ENCODE data around the gene RNU6-1.

RNU6-1 gene

GRCh38 chr15:67878712-67879206 is 38.9 kb upstream of the RNU6-1 start:
- no peak overlapping the region for H3K9ac ChIP-seq (ENCODE audit: low read length)
- no peak overlapping the region for H3K27ac ChIP-seq (ENCODE audit: low read depth, low read length)
- no peaks in the 10 kb centered on the region for H3K36me3 ChIP-seq (ENCODE audit: insufficient read depth, low read length)
- no peaks in the 10 kb centered on the region for H3K9me3 ChIP-seq (ENCODE audit: low read length)
- H3K4me1 ChIP-seq (ENCODE audit: insufficient read depth, low read length): peaks cover 8% of the 10 kb centered on the region
- no peaks in the 10 kb centered on the region for H3K27me3 ChIP-seq (ENCODE audit: control insufficient read depth in 1 of 2, insufficient read depth in 2 of 2, low read length in 2 of 2)
- H3K4me3 ChIP-seq (ENCODE audit: low read depth in 1 of 2, low read length in 2 of 2): no peak overlapping the region

GRCh38 chr15:67873777-67874176 is 33.9 kb upstream of the RNU6-1 start:
- Histone ChIP-seq H3K27ac (ENCODE audit: low read depth, low read length) (no peak overlapping the region), H3K27me3 (ENCODE audit: control insufficient read depth in 1 of 2, insufficient read depth in 2 of 2, low read length in 2 of 2) (no peaks in the 10 kb centered on the region), H3K4me3 (ENCODE audit: low read depth in 1 of 2, low read length in 2 of 2) (no peak overlapping the region), H3K9me3 (ENCODE audit: low read length) (no peaks in the 10 kb centered on the region), H3K9ac (ENCODE audit: low read length) (no peak overlapping the region), H3K4me1 (ENCODE audit: insufficient read depth, low read length) (no peaks in the 10 kb centered on the region), H3K36me3 (ENCODE audit: insufficient read depth, low read length) (no peaks in the 10 kb centered on the region)

DNA sequence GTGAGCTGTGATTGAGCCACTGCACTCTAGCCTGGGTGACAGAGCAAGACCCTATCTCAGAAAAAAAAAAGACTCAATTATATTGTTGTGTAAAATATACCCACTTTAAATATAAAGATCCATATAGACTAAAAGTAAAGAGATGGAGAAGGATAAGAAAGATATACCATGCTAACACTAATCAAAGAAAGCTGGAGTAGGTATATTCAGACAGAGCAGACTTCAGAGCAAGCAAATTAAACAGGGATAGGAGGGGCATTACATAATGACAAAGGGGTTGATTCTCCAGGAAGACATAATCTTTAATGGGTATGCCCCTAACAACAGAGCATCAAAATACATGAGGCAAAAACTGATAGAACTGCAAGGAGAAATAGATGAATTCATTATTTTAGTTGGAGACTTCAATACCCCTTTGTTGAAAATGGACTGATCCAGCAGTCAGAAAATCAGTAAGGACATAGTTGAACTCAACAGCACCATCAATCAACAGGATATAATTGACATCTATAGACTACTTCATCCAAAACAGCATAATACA is 31.1 kb upstream of the RNU6-1 start:
- no peaks in the 10 kb centered on the region for H3K9me3 ChIP-seq (ENCODE audit: low read length)
- no peak overlapping the region for H3K9ac ChIP-seq (ENCODE audit: low read length)
- H3K4me1 ChIP-seq (ENCODE audit: insufficient read depth, low read length): no peaks in the 10 kb centered on the region
- no peaks in the 10 kb centered on the region for H3K27me3 ChIP-seq (ENCODE audit: control insufficient read depth in 1 of 2, insufficient read depth in 2 of 2, low read length in 2 of 2)
- no peak overlapping the region for H3K4me3 ChIP-seq (ENCODE audit: low read depth in 1 of 2, low read length in 2 of 2)
- no peaks in the 10 kb centered on the region for H3K36me3 ChIP-seq (ENCODE audit: insufficient read depth, low read length)
- no peak overlapping the region for H3K27ac ChIP-seq (ENCODE audit: low read depth, low read length)

DNA sequence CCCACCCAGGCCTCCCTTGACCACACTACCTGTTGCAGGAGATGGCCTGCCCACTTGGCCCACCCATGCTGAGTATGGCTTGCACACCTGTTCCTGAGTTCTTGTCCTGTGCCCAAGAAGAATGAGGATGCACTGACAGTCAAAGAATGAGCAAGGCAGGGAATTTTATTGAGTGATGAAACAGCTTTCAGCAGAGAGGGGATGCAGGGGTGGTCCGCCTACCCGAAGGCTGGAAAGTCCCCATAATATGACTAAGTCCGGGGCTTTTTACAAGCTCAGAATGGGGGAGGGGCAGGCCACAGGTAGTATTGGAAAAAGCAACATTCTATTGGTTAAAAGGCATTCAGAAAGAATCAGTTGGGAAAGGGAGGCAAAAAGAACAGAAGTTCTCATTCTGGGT is 29.9 kb upstream of the RNU6-1 start:
- H3K4me3 ChIP-seq (ENCODE audit: low read depth in 1 of 2, low read length in 2 of 2): no peak overlapping the region
- H3K36me3 ChIP-seq (ENCODE audit: insufficient read depth, low read length): no peaks in the 10 kb centered on the region
- H3K9ac ChIP-seq (ENCODE audit: low read length): no peak overlapping the region
- H3K9me3 ChIP-seq (ENCODE audit: low read length): no peaks in the 10 kb centered on the region
- no peaks in the 10 kb centered on the region for H3K27me3 ChIP-seq (ENCODE audit: control insufficient read depth in 1 of 2, insufficient read depth in 2 of 2, low read length in 2 of 2)
- no peaks in the 10 kb centered on the region for H3K4me1 ChIP-seq (ENCODE audit: insufficient read depth, low read length)
- no peak overlapping the region for H3K27ac ChIP-seq (ENCODE audit: low read depth, low read length)

DNA sequence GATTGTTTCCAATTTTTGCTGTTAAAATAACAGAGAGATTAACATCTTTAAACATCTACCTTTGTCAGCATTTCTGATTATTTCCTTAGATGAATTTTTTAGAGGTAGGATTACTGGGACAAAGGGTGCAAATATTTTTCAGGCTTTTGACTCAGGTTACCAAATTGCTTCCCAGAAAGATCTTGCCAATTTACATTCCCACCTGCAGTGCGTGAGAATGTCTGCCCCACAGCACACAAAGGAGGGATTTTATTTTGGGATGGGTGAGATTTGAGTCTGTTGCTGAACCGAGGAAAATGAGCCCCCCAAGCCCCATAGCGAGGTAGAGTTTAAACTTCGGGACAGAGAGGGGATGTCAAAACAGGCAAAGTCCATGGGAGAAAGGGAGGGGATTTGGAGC is 25.9 kb upstream of the RNU6-1 start:
- no peaks in the 10 kb centered on the region for H3K27me3 ChIP-seq (ENCODE audit: control insufficient read depth in 1 of 2, insufficient read depth in 2 of 2, low read length in 2 of 2)

GRCh38 chr15:67865331-67865730 is 25.5 kb upstream of the RNU6-1 start:
- Histone ChIP-seq H3K4me1 (ENCODE audit: insufficient read depth, low read length) (peaks cover 11% of the 10 kb centered on the region), H3K27me3 (ENCODE audit: control insufficient read depth in 1 of 2, insufficient read depth in 2 of 2, low read length in 2 of 2) (no peaks in the 10 kb centered on the region), H3K27ac (ENCODE audit: low read depth, low read length) (no peak overlapping the region), H3K36me3 (ENCODE audit: insufficient read depth, low read length) (no peaks in the 10 kb centered on the region), H3K9ac (ENCODE audit: low read length) (no peak overlapping the region), H3K9me3 (ENCODE audit: low read length) (no peaks in the 10 kb centered on the region), H3K4me3 (ENCODE audit: low read depth in 1 of 2, low read length in 2 of 2) (no peak overlapping the region)

More for the DNA sequence above, 25.9 kb upstream of the RNU6-1 start:
- Histone ChIP-seq H3K27ac (ENCODE audit: low read depth, low read length) (no peak overlapping the region), H3K9ac (ENCODE audit: low read length) (no peak overlapping the region), H3K36me3 (ENCODE audit: insufficient read depth, low read length) (no peaks in the 10 kb centered on the region), H3K4me3 (ENCODE audit: low read depth in 1 of 2, low read length in 2 of 2) (no peak overlapping the region), H3K9me3 (ENCODE audit: low read length) (no peaks in the 10 kb centered on the region), H3K4me1 (ENCODE audit: insufficient read depth, low read length) (peaks cover 11% of the 10 kb centered on the region)

GRCh38 chr15:67863442-67863987 is 23.7 kb upstream of the RNU6-1 start:
- H3K9ac ChIP-seq (ENCODE audit: low read length): no peak overlapping the region
- no peaks in the 10 kb centered on the region for H3K36me3 ChIP-seq (ENCODE audit: insufficient read depth, low read length)
- H3K27ac ChIP-seq (ENCODE audit: low read depth, low read length): peak overlapping the region; percentile 54
- H3K4me3 ChIP-seq (ENCODE audit: low read depth in 1 of 2, low read length in 2 of 2): peak overlapping the region; percentile 47 to 52
- peaks cover 11% of the 10 kb centered on the region for H3K4me1 ChIP-seq (ENCODE audit: insufficient read depth, low read length)
- H3K9me3 ChIP-seq (ENCODE audit: low read length): no peaks in the 10 kb centered on the region
- no peaks in the 10 kb centered on the region for H3K27me3 ChIP-seq (ENCODE audit: control insufficient read depth in 1 of 2, insufficient read depth in 2 of 2, low read length in 2 of 2)

DNA sequence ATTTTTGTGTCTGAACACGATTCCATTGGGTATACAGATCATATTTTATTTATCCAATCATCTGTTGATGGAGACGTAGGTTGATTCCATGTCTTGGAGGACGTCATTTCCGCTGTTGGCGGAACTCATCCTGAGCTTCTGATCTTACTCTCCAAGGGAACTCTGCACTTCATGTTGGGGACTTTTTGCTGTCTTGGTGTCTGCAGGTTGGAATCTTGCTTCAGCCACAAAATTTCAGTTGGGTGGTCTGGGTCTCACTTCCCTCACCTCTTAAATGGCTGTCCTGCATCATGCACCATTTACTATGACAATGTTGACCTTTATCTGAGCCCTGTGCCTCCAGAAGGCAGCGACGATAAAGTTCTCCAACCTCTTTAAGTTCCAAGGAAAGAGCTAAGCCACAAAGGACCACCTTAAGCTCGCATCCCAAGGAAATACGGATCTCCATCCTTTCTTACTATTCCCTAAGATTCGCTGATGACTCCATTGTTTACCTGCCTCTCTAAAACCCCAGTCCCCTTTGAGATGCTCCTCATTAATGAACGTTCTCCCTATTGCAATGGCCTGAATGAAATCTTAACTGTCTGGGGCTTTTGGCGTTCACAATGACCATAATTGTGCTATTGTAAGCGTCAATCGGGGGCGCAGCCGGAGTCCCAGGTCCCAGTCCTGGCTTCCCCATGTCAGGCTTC is 23.1 kb upstream of the RNU6-1 start:
- H3K9me3 ChIP-seq (ENCODE audit: low read length): no peaks in the 10 kb centered on the region
- H3K27ac ChIP-seq (ENCODE audit: low read depth, low read length): no peak overlapping the region
- H3K36me3 ChIP-seq (ENCODE audit: insufficient read depth, low read length): no peaks in the 10 kb centered on the region
- peaks cover 11% of the 10 kb centered on the region for H3K4me1 ChIP-seq (ENCODE audit: insufficient read depth, low read length)
- H3K27me3 ChIP-seq (ENCODE audit: control insufficient read depth in 1 of 2, insufficient read depth in 2 of 2, low read length in 2 of 2): no peaks in the 10 kb centered on the region
- peak overlapping the region in 1 of 2 donors; percentile 52 for H3K4me3 ChIP-seq (ENCODE audit: low read depth in 1 of 2, low read length in 2 of 2)
- no peak overlapping the region for H3K9ac ChIP-seq (ENCODE audit: low read length)

DNA sequence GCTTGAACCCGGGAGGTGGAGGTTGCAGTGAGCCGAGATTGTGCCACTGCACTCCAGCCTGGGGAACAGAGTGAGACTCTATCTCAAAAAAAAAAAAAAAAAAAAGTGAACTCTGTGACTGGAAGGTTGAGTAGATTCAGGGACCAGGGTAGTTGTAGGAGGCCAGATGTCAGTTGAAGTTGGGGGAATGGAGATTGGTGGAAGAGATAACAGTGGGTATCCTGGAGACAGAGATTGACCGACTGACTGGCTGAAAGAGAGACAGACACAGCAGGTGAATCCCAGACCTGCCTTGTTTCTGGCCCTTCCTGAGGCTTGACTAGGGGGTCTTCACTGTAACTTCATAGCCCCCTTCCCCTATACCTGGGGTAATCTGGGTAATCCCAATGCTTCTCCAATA is 22.1 kb upstream of the RNU6-1 start:
- H3K27me3 ChIP-seq (ENCODE audit: control insufficient read depth in 1 of 2, insufficient read depth in 2 of 2, low read length in 2 of 2): no peaks in the 10 kb centered on the region
- H3K27ac ChIP-seq (ENCODE audit: low read depth, low read length): no peak overlapping the region
- H3K36me3 ChIP-seq (ENCODE audit: insufficient read depth, low read length): no peaks in the 10 kb centered on the region
- no peaks in the 10 kb centered on the region for H3K9me3 ChIP-seq (ENCODE audit: low read length)
- peaks cover 17% of the 10 kb centered on the region for H3K4me1 ChIP-seq (ENCODE audit: insufficient read depth, low read length)
- no peak overlapping the region for H3K4me3 ChIP-seq (ENCODE audit: low read depth in 1 of 2, low read length in 2 of 2)
- H3K9ac ChIP-seq (ENCODE audit: low read length): no peak overlapping the region

GRCh38 chr15:67859331-67859946 is 19.6 kb upstream of the RNU6-1 start:
- Histone ChIP-seq H3K36me3 (ENCODE audit: insufficient read depth, low read length) (no peaks in the 10 kb centered on the region), H3K9me3 (ENCODE audit: low read length) (no peaks in the 10 kb centered on the region), H3K4me1 (ENCODE audit: insufficient read depth, low read length) (peaks cover 26% of the 10 kb centered on the region), H3K27ac (ENCODE audit: low read depth, low read length) (no peak overlapping the region), H3K9ac (ENCODE audit: low read length) (no peak overlapping the region), H3K27me3 (ENCODE audit: control insufficient read depth in 1 of 2, insufficient read depth in 2 of 2, low read length in 2 of 2) (no peaks in the 10 kb centered on the region), H3K4me3 (ENCODE audit: low read depth in 1 of 2, low read length in 2 of 2) (no peak overlapping the region)

GRCh38 chr15:67857220-67857619 is 17.4 kb upstream of the RNU6-1 start:
- Histone ChIP-seq H3K4me1 (ENCODE audit: insufficient read depth, low read length) (peaks cover 15% of the 10 kb centered on the region), H3K9me3 (ENCODE audit: low read length) (no peaks in the 10 kb centered on the region), H3K36me3 (ENCODE audit: insufficient read depth, low read length) (no peaks in the 10 kb centered on the region), H3K4me3 (ENCODE audit: low read depth in 1 of 2, low read length in 2 of 2) (no peak overlapping the region), H3K27ac (ENCODE audit: low read depth, low read length) (no peak overlapping the region), H3K9ac (ENCODE audit: low read length) (no peak overlapping the region), H3K27me3 (ENCODE audit: control insufficient read depth in 1 of 2, insufficient read depth in 2 of 2, low read length in 2 of 2) (no peaks in the 10 kb centered on the region)
